Tibial nerve (tissue), 4 donors: ENCODE measurements around the gene PRKCSH. TPM values are rescaled to one million over a fixed set of nuclear protein-coding genes. Genes with fewer than 3 reads are reported as not detected.

Source experiments
- DNase-seq, 2 donors: peaks; one replicate each; pipeline ENCODE4 v3.0.0-alpha.2; 2019; ENCODE audit warnings: low spot score in 2 of 2
- H3K27ac ChIP-seq, 4 donors: fragments of 200-600 bp; sonication (generic) in 3 of 4; one replicate each; pipeline ENCODE4 v1.5.1; 2017 to 2019; ENCODE audit warnings: mild to moderate bottlenecking in 1 of 4
- H3K27me3 ChIP-seq, 2 donors: fragments of 200-600 bp; sonication (generic) in 1 of 2; one replicate each; pipeline versions ENCODE4 v1.5.1 to v1.6.0; 2017 to 2019
- H3K36me3 ChIP-seq, 3 donors: fragments of 200-600 bp; sonication (generic); one replicate each; pipeline ENCODE4 v1.5.1; 2018 to 2019
- H3K4me1 ChIP-seq, 4 donors: fragments of 200-600 bp; sonication (generic) in 3 of 4; one replicate each; pipeline ENCODE4 v1.5.1; 2017 to 2019
- H3K4me3 ChIP-seq, 4 donors: fragments of 200-600 bp; sonication (generic) in 3 of 4; one replicate each; pipeline ENCODE4 v1.5.1; 2017 to 2019; ENCODE audit warnings: mild to moderate bottlenecking in 1 of 4, moderate library complexity in 1 of 4
- H3K9me3 ChIP-seq, 4 donors: fragments of 200-600 bp; sonication (generic) in 3 of 4; one replicate each; pipeline ENCODE4 v1.5.1; 2017 to 2019
- CTCF ChIP-seq, 5 experiments: fragments of 200-600 bp in 3 of 5; fragments of 450-650 bp in 2 of 5; sonication (generic) in 3 of 5; IDR thresholded peaks; one replicate each; pipeline ENCODE4 v1.5.1; 2016 to 2019; ENCODE audit warnings: antibody characterized with exemption in 5 of 5, mild to moderate bottlenecking in 3 of 5, moderate library complexity in 2 of 5
- EP300 ChIP-seq, 2 donors: sonication (generic); formaldehyde crosslinking; IDR thresholded peaks; one replicate each; pipeline ENCODE4 v1.6.1; 2017; ENCODE audit warnings: antibody characterized with exemption in 2 of 2, mild to moderate bottlenecking in 1 of 2
- POLR2A ChIP-seq, 2 donors: fragments of 450-650 bp; IDR thresholded peaks; one replicate each; pipeline ENCODE4 v1.6.1; 2017; ENCODE audit warnings: antibody characterized with exemption in 2 of 2, mild to moderate bottlenecking in 2 of 2, moderate library complexity in 2 of 2
- WGBS, 2 donors: methylation state at CpG; one replicate each; pipeline ENCODE4 v1.1.5; 2018; 5-methylcytosine and 5-hydroxymethylcytosine counted together
- total RNA-seq, 4 donors: library from RNA; depleted of rRNA; stranded (reverse); fragments of >200 nt; gene quantifications; one replicate each; pipeline ENCODE4 v1.1.0, GENCODE V29; 2016

PRKCSH gene
- total RNA-seq, 4 donors from 2014 or later = 94.0 to 101 (median 97.4) TPM

- no peak for TF ChIP-seq EP300 (IDR thresholded peaks at IDR 0.05)
- TF ChIP-seq CTCF (IDR thresholded peaks at IDR 0.05) = no peak
- TF ChIP-seq POLR2A (IDR thresholded peaks at IDR 0.05) = no peak
- H3K4me3 ChIP-seq = peak overlapping the region; percentile 18 to 47 (median 40)
- 10 to 14% methylated on average over 15 to 16 of the region's 16 CpGs for WGBS, 2 donors
- no peak for DNase-seq
- H3K36me3 ChIP-seq = no peaks in the 10 kb centered on the region
- peak overlapping the region in 1 of 4 donors; percentile 35 for H3K27ac ChIP-seq
- H3K4me1 ChIP-seq = peaks cover 0 to 48% (median 29%) of the 10 kb centered on the region in 4 donors
- no peaks in the 10 kb centered on the region for H3K9me3 ChIP-seq
- H3K27me3 ChIP-seq = peaks cover 0 to 60% of the 10 kb centered on the region in 2 donors
Measured at GRCh38 chr19:11418094-11418548, 17.3 kb upstream of the PRKCSH start.

GRCh38 chr19:11418549-11419506, 16.6 kb upstream of the PRKCSH start, which contains the start of gene RGL3:
RGL3 (minus strand) TSS chr19:11419314; CDS start chr19:11419278, 36 bp downstream.
- 5 to 6% methylated on average over 26 to 27 of the region's 72 CpGs for WGBS, 2 donors
- DNase-seq = no peak
- Histone ChIP-seq H3K9me3 (no peaks in the 10 kb centered on the region), H3K4me3 (peak within 1 kb of the TSS; percentile 18 to 47 (median 40)), H3K27me3 (peaks cover 0 to 67% of the 10 kb centered on the region in 2 donors), H3K4me1 (peaks cover 0 to 51% (median 29%) of the 10 kb centered on the region in 4 donors), H3K36me3 (no peaks in the 10 kb centered on the region), H3K27ac (peak within 1 kb of the TSS in 1 of 4 donors; percentile 35)
- no peak for TF ChIP-seq CTCF (IDR thresholded peaks at IDR 0.05)
- no peak for TF ChIP-seq EP300 (IDR thresholded peaks at IDR 0.05)
- no peak for TF ChIP-seq POLR2A (IDR thresholded peaks at IDR 0.05)

GRCh38 chr19:11420429-11421370, 14.7 kb upstream of the PRKCSH start:
- H3K4me3 ChIP-seq = peak overlapping the region; percentile 17 to 40 (median 32)
- H3K27me3 ChIP-seq = peaks cover 0 to 73% of the 10 kb centered on the region in 2 donors
- WGBS, 2 donors = 5 to 6% methylated on average over 33 to 38 of the region's 46 CpGs
- H3K9me3 ChIP-seq = no peaks in the 10 kb centered on the region
- peak overlapping the region in 1 of 4 donors; percentile 50 for H3K27ac ChIP-seq
- DNase-seq = peak in 1 of 2 donors; percentile 36
- H3K36me3 ChIP-seq = no peaks in the 10 kb centered on the region
- H3K4me1 ChIP-seq = peaks cover 0 to 51% (median 29%) of the 10 kb centered on the region in 4 donors
- TF ChIP-seq EP300 (IDR thresholded peaks at IDR 0.05) (peak; percentile 58 to 62), CTCF (IDR thresholded peaks at IDR 0.05) (no peak), POLR2A (IDR thresholded peaks at IDR 0.05) (no peak)

GRCh38 chr19:11421371-11422098, 13.9 kb upstream of the PRKCSH start:
- peaks cover 0 to 51% (median 29%) of the 10 kb centered on the region in 4 donors for H3K4me1 ChIP-seq
- WGBS, 2 donors = 20% methylated on average over 14 to 36 of the region's 36 CpGs

More at GRCh38 chr19:11421371-11422098, 13.9 kb upstream of the PRKCSH start:
- no peaks in the 10 kb centered on the region for H3K36me3 ChIP-seq
- DNase-seq = no peak
- TF ChIP-seq POLR2A (IDR thresholded peaks at IDR 0.05) (no peak), EP300 (IDR thresholded peaks at IDR 0.05) (no peak), CTCF (IDR thresholded peaks at IDR 0.05) (no peak)
- H3K9me3 ChIP-seq = no peaks in the 10 kb centered on the region
- H3K4me3 ChIP-seq = peak overlapping the region in 2 of 4 donors; percentile 36 to 40
- peak overlapping the region in 1 of 4 donors; percentile 50 for H3K27ac ChIP-seq
- peaks cover 0 to 69% of the 10 kb centered on the region in 2 donors for H3K27me3 ChIP-seq
